Brain pericyte (primary cell): ENCODE measurements around the gene FAM20C.

ENCODE experiments used
- DNase-seq: peaks from one replicate; pipeline ENCODE4 v3.0.0-alpha.2; 2012; ENCODE audit warnings: low read depth, low spot score

The FAM20C gene

GRCh38 chr7:208816-209215 lies 16.4 kb downstream of the FAM20C start:
- no peak for DNase-seq

GRCh38 chr7:209416-209815 lies 17.0 kb downstream of the FAM20C start:
- no peak for DNase-seq

GRCh38 chr7:209906-210305 lies 17.5 kb downstream of the FAM20C start:
- no peak for DNase-seq

- DNase-seq: no peak
Observed at GRCh38 chr7:210401-210925, 18.1 kb downstream of the FAM20C start.

- no peak for DNase-seq
Observed at GRCh38 chr7:211033-211714, 18.8 kb downstream of the FAM20C start.

- DNase-seq: no peak
Observed at GRCh38 chr7:211715-212058, 19.3 kb downstream of the FAM20C start.

GRCh38 chr7:212754-213153 lies 20.4 kb downstream of the FAM20C start:
- no peak for DNase-seq

- no peak for DNase-seq
Observed at GRCh38 chr7:213324-213993, 21.1 kb downstream of the FAM20C start.

GRCh38 chr7:214410-215212 lies 22.2 kb downstream of the FAM20C start:
- no peak for DNase-seq

- DNase-seq: no peak
Observed at GRCh38 chr7:216360-217300, 24.3 kb downstream of the FAM20C start.

GRCh38 chr7:217781-218180 lies 25.4 kb downstream of the FAM20C start:
- DNase-seq: no peak

- no peak for DNase-seq
Observed at GRCh38 chr7:218316-218715, 25.9 kb downstream of the FAM20C start.

GRCh38 chr7:218896-219580 lies 26.7 kb downstream of the FAM20C start:
- no peak for DNase-seq

GRCh38 chr7:219581-220150 lies 27.3 kb downstream of the FAM20C start:
- no peak for DNase-seq

GRCh38 chr7:220151-220841 lies 27.9 kb downstream of the FAM20C start:
- DNase-seq: no peak

- DNase-seq: peak; percentile 85
Observed at GRCh38 chr7:221978-222715, 29.8 kb downstream of the FAM20C start.

GRCh38 chr7:222716-223041 lies 30.3 kb downstream of the FAM20C start:
- DNase-seq: no peak

GRCh38 chr7:223118-223800 lies 30.9 kb downstream of the FAM20C start:
- DNase-seq: no peak

- no peak for DNase-seq
Observed at GRCh38 chr7:223861-224260, 31.5 kb downstream of the FAM20C start.
